Skeletal muscle tissue (tissue), 4 donors: Measurements from ENCODE around the gene NLRP11. TPM values are rescaled to one million over a fixed set of nuclear protein-coding genes. Genes with fewer than 3 reads are reported as not detected.

Source experiments
- H3K27ac ChIP-seq: one replicate; pipeline ENCODE4 v1.7.0; 2013; ENCODE audit warnings: mild to moderate bottlenecking, low read depth, low read length, inconsistent platforms
- H3K27me3 ChIP-seq, 3 donors: one replicate each; pipeline ENCODE4 v1.7.0; 2013; ENCODE audit warnings: low read length in 3 of 3; ENCODE audit not compliant: control insufficient read depth in 3 of 3, insufficient read depth in 3 of 3
- H3K36me3 ChIP-seq, 3 donors: one replicate each; pipeline ENCODE4 v1.7.0; 2013; ENCODE audit warnings: low read length in 3 of 3; ENCODE audit not compliant: control insufficient read depth in 3 of 3, insufficient read depth in 3 of 3
- H3K4me1 ChIP-seq, 3 donors: one replicate each; pipeline ENCODE4 v1.7.0; 2013; ENCODE audit warnings: low read length in 3 of 3, mild to moderate bottlenecking in 3 of 3; ENCODE audit not compliant: control insufficient read depth in 3 of 3, insufficient read depth in 3 of 3
- H3K4me3 ChIP-seq, 3 donors: one replicate each; pipeline ENCODE4 v1.7.0; 2013; ENCODE audit warnings: low read length in 3 of 3
- H3K9ac ChIP-seq, 3 donors: one replicate each; pipeline ENCODE4 v1.7.0; 2013; ENCODE audit warnings: low read length in 3 of 3, mild to moderate bottlenecking in 3 of 3, moderate library complexity in 2 of 3, low read depth in 1 of 3
- H3K9me3 ChIP-seq, 3 donors: one replicate each; pipeline ENCODE4 v1.7.0; 2013; ENCODE audit warnings: low read length in 3 of 3; ENCODE audit not compliant: control insufficient read depth in 3 of 3
- total RNA-seq: library from RNA; depleted of rRNA; stranded (reverse); fragments of >200 nt; gene quantifications from one replicate; pipeline ENCODE4 v1.2.3, GENCODE V29; 2014
- donor health status: Osteomylitis.

The NLRP11 gene
- total RNA-seq, 1 donor from 2014 or later, result under 0.01 TPM

GRCh38 chr19:55838906-55839305, 7.1 kb upstream of the NLRP11 start:
- no peaks in the 10 kb centered on the region for H3K4me1 ChIP-seq
- H3K36me3 ChIP-seq, result no peaks in the 10 kb centered on the region
- H3K27ac ChIP-seq, result no peak overlapping the region
- no peaks in the 10 kb centered on the region for H3K27me3 ChIP-seq
- no peaks in the 10 kb centered on the region for H3K9me3 ChIP-seq
- H3K4me3 ChIP-seq, result no peak overlapping the region
- H3K9ac ChIP-seq, result no peak overlapping the region

- no peak overlapping the region for H3K27ac ChIP-seq
- H3K4me3 ChIP-seq, result no peak overlapping the region
- H3K9me3 ChIP-seq, result no peaks in the 10 kb centered on the region
- no peaks in the 10 kb centered on the region for H3K4me1 ChIP-seq
- no peaks in the 10 kb centered on the region for H3K27me3 ChIP-seq
- H3K36me3 ChIP-seq, result no peaks in the 10 kb centered on the region
- H3K9ac ChIP-seq, result no peak overlapping the region
Observed at GRCh38 chr19:55838251-55838650, 6.5 kb upstream of the NLRP11 start.

GRCh38 chr19:55836340-55836739, 4.5 kb upstream of the NLRP11 start, which contains the start of gene NLRP4:
Gene NLRP4 (plus strand): TSS chr19:55836540. CDS start chr19:55852081, 15,541 bp downstream.
- H3K27me3 ChIP-seq, result no peaks in the 10 kb centered on the region
- no peak within 1 kb of the TSS for H3K4me3 ChIP-seq
- H3K27ac ChIP-seq, result no peak within 1 kb of the TSS
- H3K9ac ChIP-seq, result no peak within 1 kb of the TSS
- no peaks in the 10 kb centered on the region for H3K36me3 ChIP-seq
- H3K9me3 ChIP-seq, result no peaks in the 10 kb centered on the region
- H3K4me1 ChIP-seq, result no peaks in the 10 kb centered on the region

- Histone ChIP-seq H3K27ac (no peak overlapping the region), H3K4me1 (no peaks in the 10 kb centered on the region), H3K36me3 (no peaks in the 10 kb centered on the region), H3K27me3 (no peaks in the 10 kb centered on the region), H3K9ac (no peak overlapping the region), H3K4me3 (no peak overlapping the region), H3K9me3 (peaks cover 0 to 3% (median 0%) of the 10 kb centered on the region in 3 donors)
Observed at GRCh38 chr19:55832676-55833075, 877 bp upstream of the NLRP11 start.

- Histone ChIP-seq H3K9ac (no peak overlapping the region), H3K27me3 (no peaks in the 10 kb centered on the region), H3K4me1 (no peaks in the 10 kb centered on the region), H3K36me3 (no peaks in the 10 kb centered on the region), H3K27ac (no peak overlapping the region), H3K9me3 (peaks cover 0 to 3% (median 0%) of the 10 kb centered on the region in 3 donors), H3K4me3 (no peak overlapping the region)
Observed at GRCh38 chr19:55830656-55831055, 1.1 kb downstream of the NLRP11 start.

GRCh38 chr19:55820037-55820436, 11.8 kb downstream of the NLRP11 start:
- H3K4me1 ChIP-seq, result no peaks in the 10 kb centered on the region
- H3K4me3 ChIP-seq, result no peak overlapping the region
- peaks cover 0 to 6% (median 0%) of the 10 kb centered on the region in 3 donors for H3K9me3 ChIP-seq
- no peaks in the 10 kb centered on the region for H3K27me3 ChIP-seq
- H3K27ac ChIP-seq, result no peak overlapping the region
- no peak overlapping the region for H3K9ac ChIP-seq
- H3K36me3 ChIP-seq, result no peaks in the 10 kb centered on the region

GRCh38 chr19:55813906-55814305, 17.9 kb downstream of the NLRP11 start:
- H3K27ac ChIP-seq, result no peak overlapping the region
- H3K27me3 ChIP-seq, result no peaks in the 10 kb centered on the region
- no peak overlapping the region for H3K9ac ChIP-seq
- no peaks in the 10 kb centered on the region for H3K4me1 ChIP-seq
- H3K9me3 ChIP-seq, result peaks cover 0 to 2% (median 0%) of the 10 kb centered on the region in 3 donors
- H3K36me3 ChIP-seq, result no peaks in the 10 kb centered on the region
- no peak overlapping the region for H3K4me3 ChIP-seq

- Histone ChIP-seq H3K36me3 (no peaks in the 10 kb centered on the region), H3K9me3 (peaks cover 0 to 2% (median 0%) of the 10 kb centered on the region in 3 donors), H3K27ac (no peak overlapping the region), H3K4me3 (no peak overlapping the region), H3K27me3 (no peaks in the 10 kb centered on the region), H3K4me1 (no peaks in the 10 kb centered on the region), H3K9ac (no peak overlapping the region)
Observed at GRCh38 chr19:55812449-55812848, 19.4 kb downstream of the NLRP11 start.

- Histone ChIP-seq H3K4me1 (no peaks in the 10 kb centered on the region), H3K36me3 (no peaks in the 10 kb centered on the region), H3K9me3 (peaks cover 0 to 3% (median 2%) of the 10 kb centered on the region in 3 donors), H3K27me3 (no peaks in the 10 kb centered on the region), H3K9ac (no peak overlapping the region), H3K4me3 (no peak overlapping the region), H3K27ac (no peak overlapping the region)
Observed at GRCh38 chr19:55811340-55811739, 20.5 kb downstream of the NLRP11 start.

GRCh38 chr19:55809381-55810058, 22.3 kb downstream of the NLRP11 start:
- H3K27me3 ChIP-seq, result no peaks in the 10 kb centered on the region
- H3K9ac ChIP-seq, result no peak overlapping the region

More at GRCh38 chr19:55809381-55810058, 22.3 kb downstream of the NLRP11 start:
- Histone ChIP-seq H3K4me3 (no peak overlapping the region), H3K4me1 (no peaks in the 10 kb centered on the region), H3K36me3 (no peaks in the 10 kb centered on the region), H3K27ac (no peak overlapping the region), H3K9me3 (peaks cover 0 to 3% (median 2%) of the 10 kb centered on the region in 3 donors)
